B cell (primary cell): ENCODE results near the gene TRIM44.

Experiments
- EZH2 ChIP-seq: IDR thresholded peaks from 2 replicates; pipeline ENCODE4 v1.6.1; 2012; ENCODE audit warnings: borderline replicate concordance, low read depth, mild to moderate bottlenecking, moderate library complexity, low read length; ENCODE audit not compliant: insufficient read depth, poor library complexity, severe bottlenecking
- TF ChIP-seq, protein P1 (sequence below): fragments of 200-600 bp; IDR thresholded peaks from one replicate; pipeline ENCODE4 v1.8.0; 2022; ENCODE audit warnings: antibody characterized with exemption, mild to moderate bottlenecking

DNA sequence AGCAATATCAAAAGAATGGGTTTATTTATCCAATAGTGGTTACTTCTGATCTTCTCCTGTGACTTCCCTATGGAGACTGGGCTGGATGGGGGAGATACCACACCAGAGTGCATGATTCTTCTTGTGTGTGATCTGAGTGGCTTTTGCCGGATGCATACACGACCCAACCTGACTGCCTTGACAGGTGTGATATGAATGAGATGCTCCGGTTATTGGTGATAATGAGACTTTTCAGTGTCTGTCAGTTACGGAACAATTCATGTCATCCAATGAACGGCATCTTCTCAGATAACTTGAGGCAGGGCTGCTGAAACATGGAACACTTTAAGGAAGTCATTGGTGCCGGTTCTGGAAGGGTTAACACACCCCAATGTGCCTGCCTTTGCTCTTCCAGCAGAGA, 26.6 kb upstream of the TRIM44 start:
- TF ChIP-seq, protein P1, sequence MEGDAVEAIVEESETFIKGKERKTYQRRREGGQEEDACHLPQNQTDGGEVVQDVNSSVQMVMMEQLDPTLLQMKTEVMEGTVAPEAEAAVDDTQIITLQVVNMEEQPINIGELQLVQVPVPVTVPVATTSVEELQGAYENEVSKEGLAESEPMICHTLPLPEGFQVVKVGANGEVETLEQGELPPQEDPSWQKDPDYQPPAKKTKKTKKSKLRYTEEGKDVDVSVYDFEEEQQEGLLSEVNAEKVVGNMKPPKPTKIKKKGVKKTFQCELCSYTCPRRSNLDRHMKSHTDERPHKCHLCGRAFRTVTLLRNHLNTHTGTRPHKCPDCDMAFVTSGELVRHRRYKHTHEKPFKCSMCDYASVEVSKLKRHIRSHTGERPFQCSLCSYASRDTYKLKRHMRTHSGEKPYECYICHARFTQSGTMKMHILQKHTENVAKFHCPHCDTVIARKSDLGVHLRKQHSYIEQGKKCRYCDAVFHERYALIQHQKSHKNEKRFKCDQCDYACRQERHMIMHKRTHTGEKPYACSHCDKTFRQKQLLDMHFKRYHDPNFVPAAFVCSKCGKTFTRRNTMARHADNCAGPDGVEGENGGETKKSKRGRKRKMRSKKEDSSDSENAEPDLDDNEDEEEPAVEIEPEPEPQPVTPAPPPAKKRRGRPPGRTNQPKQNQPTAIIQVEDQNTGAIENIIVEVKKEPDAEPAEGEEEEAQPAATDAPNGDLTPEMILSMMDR: no peak
- no peak for TF ChIP-seq EZH2
